ENCODE measurements around the gene PASK. TPM values are rescaled to one million over a fixed set of nuclear protein-coding genes. Genes with fewer than 3 reads are reported as not detected.

The PASK gene
- total RNA-seq, 6 donors from 2014 or later, result 4.3 to 18.9 (median 13.8) TPM

- H3K4me1 ChIP-seq, result no peaks in the 10 kb centered on the region
- ATAC-seq (ENCODE audit: low FRiP score in 2 of 2), result no peak
- DNase-seq, result no peak
- no peaks in the 10 kb centered on the region for H3K9me3 ChIP-seq
- no peak overlapping the region for H3K27ac ChIP-seq
- WGBS, 2 donors, result 88 to 94% methylated on average over 5 to 7 of the region's 7 CpGs
- H3K36me3 ChIP-seq, result peaks cover 0 to 19% (median 8%) of the 10 kb centered on the region in 4 donors
- no peaks in the 10 kb centered on the region for H3K27me3 ChIP-seq
- TF ChIP-seq CTCF (IDR thresholded peaks at IDR 0.05), result no peak
- TF ChIP-seq POLR2AphosphoS5 (IDR thresholded peaks at IDR 0.05), result no peak
- no peak for TF ChIP-seq POLR2A (IDR thresholded peaks at IDR 0.05)
- no peak for TF ChIP-seq EP300 (IDR thresholded peaks at IDR 0.05)
- H3K4me3 ChIP-seq, result no peak overlapping the region
Measured at GRCh38 chr2:241134711-241135110, 14.6 kb downstream of the PASK start.

- TF ChIP-seq POLR2AphosphoS5 (IDR thresholded peaks at IDR 0.05) (no peak), EP300 (IDR thresholded peaks at IDR 0.05) (no peak)
- DNase-seq (no peak), ATAC-seq (ENCODE audit: low FRiP score in 2 of 2) (no peak)
- 97% methylated on average over 9 to 10 of the region's 10 CpGs for WGBS, 2 donors
- H3K27ac ChIP-seq, result no peak overlapping the region
- no peaks in the 10 kb centered on the region for H3K4me1 ChIP-seq
- no peaks in the 10 kb centered on the region for H3K27me3 ChIP-seq
- peaks cover 0 to 19% (median 7%) of the 10 kb centered on the region in 4 donors for H3K36me3 ChIP-seq
- H3K9me3 ChIP-seq, result no peaks in the 10 kb centered on the region
- no peak overlapping the region for H3K4me3 ChIP-seq
Measured at GRCh38 chr2:241133436-241133820, 15.8 kb downstream of the PASK start.

- H3K36me3 ChIP-seq, result peaks cover 0 to 15% (median 4%) of the 10 kb centered on the region in 4 donors
- ATAC-seq (ENCODE audit: low FRiP score in 2 of 2) (no peak), DNase-seq (no peak)
- H3K9me3 ChIP-seq, result no peaks in the 10 kb centered on the region
- H3K4me3 ChIP-seq, result no peak overlapping the region
- 94% methylated on average over 14 of the region's 14 CpGs for WGBS, 2 donors
- TF ChIP-seq CTCF (IDR thresholded peaks at IDR 0.05) (no peak), POLR2AphosphoS5 (IDR thresholded peaks at IDR 0.05) (no peak), EP300 (IDR thresholded peaks at IDR 0.05) (no peak), POLR2A (IDR thresholded peaks at IDR 0.05) (no peak)
- H3K4me1 ChIP-seq, result no peaks in the 10 kb centered on the region
- no peaks in the 10 kb centered on the region for H3K27me3 ChIP-seq
- H3K27ac ChIP-seq, result no peak overlapping the region
Measured at GRCh38 chr2:241132538-241133435, 16.5 kb downstream of the PASK start.

GRCh38 chr2:241131531-241131930 is 17.7 kb downstream of the PASK start:
- no peak for TF ChIP-seq POLR2AphosphoS5 (IDR thresholded peaks at IDR 0.05)
- Histone ChIP-seq H3K9me3 (no peaks in the 10 kb centered on the region), H3K27me3 (no peaks in the 10 kb centered on the region), H3K4me3 (no peak overlapping the region), H3K27ac (no peak overlapping the region), H3K4me1 (no peaks in the 10 kb centered on the region), H3K36me3 (peaks cover 0 to 9% (median 1%) of the 10 kb centered on the region in 4 donors)
- DNase-seq, result no peak
- WGBS, 2 donors, result 98 to 99% methylated on average over 7 of the region's 7 CpGs
- ATAC-seq (ENCODE audit: low FRiP score in 2 of 2), result no peak

- WGBS, 2 donors, result 89 to 90% methylated on average over 8 to 16 of the region's 16 CpGs
- Histone ChIP-seq H3K4me3 (no peak overlapping the region), H3K9me3 (no peaks in the 10 kb centered on the region), H3K27me3 (no peaks in the 10 kb centered on the region), H3K4me1 (no peaks in the 10 kb centered on the region), H3K36me3 (peaks cover 0 to 7% (median 0%) of the 10 kb centered on the region in 4 donors), H3K27ac (no peak overlapping the region)
- no peak for ATAC-seq (ENCODE audit: low FRiP score in 2 of 2)
- TF ChIP-seq POLR2A (IDR thresholded peaks at IDR 0.05), result no peak
- DNase-seq, result peak in 1 of 2 donors; percentile 66
Measured at GRCh38 chr2:241130316-241130715, 19.0 kb downstream of the PASK start.

- 73 to 86% methylated on average over 8 to 12 of the region's 12 CpGs for WGBS, 2 donors
- ATAC-seq (ENCODE audit: low FRiP score in 2 of 2), result no peak
Measured at GRCh38 chr2:241129086-241129871, 20.0 kb downstream of the PASK start.

More at GRCh38 chr2:241129086-241129871, 20.0 kb downstream of the PASK start:
- TF ChIP-seq CTCF (IDR thresholded peaks at IDR 0.05) (no peak), EP300 (IDR thresholded peaks at IDR 0.05) (no peak), POLR2AphosphoS5 (IDR thresholded peaks at IDR 0.05) (no peak), POLR2A (IDR thresholded peaks at IDR 0.05) (no peak)
- H3K27me3 ChIP-seq, result no peaks in the 10 kb centered on the region
- no peaks in the 10 kb centered on the region for H3K4me1 ChIP-seq
- no peak for DNase-seq
- H3K36me3 ChIP-seq, result peaks cover 0 to 7% (median 0%) of the 10 kb centered on the region in 4 donors
- no peak overlapping the region for H3K27ac ChIP-seq
- H3K9me3 ChIP-seq, result no peaks in the 10 kb centered on the region
- H3K4me3 ChIP-seq, result no peak overlapping the region
